ENCODE measurements around the gene MORN5.

- TF ChIP-seq CTCF (conservative IDR thresholded peaks at IDR 0.05; ENCODE audit: low read depth in 2 of 2) (no peak), EZH2 (IDR thresholded peaks at IDR 0.05; ENCODE audit: low read depth, unreplicated experiment) (no peak), CREB1 (CRISPR knock-in tag; IDR thresholded peaks at IDR 0.05; ENCODE audit: low read depth) (no peak)
Measured at GRCh38 chr9:122129969-122130368, 29.7 kb upstream of the MORN5 start.
